Suprapubic skin (tissue), 4 donors: ENCODE results near the gene PIP5K1C. TPM values are rescaled to one million over a fixed set of nuclear protein-coding genes. Genes with fewer than 3 reads are reported as not detected.

ENCODE experiments used
- DNase-seq, 2 donors: peaks; one replicate each; pipeline ENCODE4 v3.0.0-alpha.2; 2019; ENCODE audit warnings: low spot score in 2 of 2
- H3K27ac ChIP-seq: fragments of 200-600 bp; sonication (generic); one replicate; pipeline ENCODE4 v1.5.1; 2019
- H3K27me3 ChIP-seq: fragments of 200-600 bp; sonication (generic); one replicate; pipeline ENCODE4 v1.5.1; 2019
- H3K36me3 ChIP-seq: fragments of 200-600 bp; sonication (generic); one replicate; pipeline ENCODE4 v1.5.1; 2019
- H3K4me1 ChIP-seq: fragments of 200-600 bp; sonication (generic); one replicate; pipeline ENCODE4 v1.5.1; 2019
- H3K4me3 ChIP-seq: fragments of 200-600 bp; sonication (generic); one replicate; pipeline ENCODE4 v1.5.1; 2019; ENCODE audit warnings: mild to moderate bottlenecking
- H3K9me3 ChIP-seq: fragments of 200-600 bp; sonication (generic); one replicate; pipeline ENCODE4 v1.5.1; 2019
- CTCF ChIP-seq, 2 donors: fragments of 200-600 bp in 1 of 2; fragments of 450-650 bp in 1 of 2; sonication (generic) in 1 of 2; IDR thresholded peaks; one replicate each; pipeline ENCODE4 v1.5.1; 2016 to 2019; ENCODE audit warnings: antibody characterized with exemption in 2 of 2, mild to moderate bottlenecking in 1 of 2, moderate library complexity in 1 of 2
- EP300 ChIP-seq: sonication (generic); formaldehyde crosslinking; IDR thresholded peaks from one replicate; pipeline ENCODE4 v1.6.1; 2017; ENCODE audit warnings: antibody characterized with exemption
- POLR2A ChIP-seq, 2 donors: fragments of 450-650 bp; IDR thresholded peaks; one replicate each; pipeline ENCODE4 v1.6.1; 2017; ENCODE audit warnings: antibody characterized with exemption in 2 of 2, mild to moderate bottlenecking in 2 of 2, moderate library complexity in 2 of 2
- POLR2AphosphoS5 ChIP-seq, 3 donors: sonication (generic); formaldehyde crosslinking; IDR thresholded peaks; one replicate each; pipeline ENCODE4 v1.6.1; 2017; ENCODE audit warnings: antibody characterized with exemption in 3 of 3
- WGBS: methylation state at CpG from one replicate; pipeline ENCODE4 v1.1.5; 2018; 5-methylcytosine and 5-hydroxymethylcytosine counted together
- total RNA-seq, 4 donors: library from RNA; depleted of rRNA; stranded (reverse); fragments of >200 nt; gene quantifications; one replicate each; pipeline ENCODE4 v1.1.0, GENCODE V29; 2016

The PIP5K1C gene
- total RNA-seq, 4 donors from 2014 or later = 16.5 to 25.7 (median 20.8) TPM

GRCh38 chr19:3627351-3627723 lies 72.9 kb downstream of the PIP5K1C start:
- H3K9me3 ChIP-seq = no peaks in the 10 kb centered on the region
- H3K36me3 ChIP-seq = peaks cover 29% of the 10 kb centered on the region
- H3K4me3 ChIP-seq = no peak overlapping the region
- DNase-seq = no peak
- no peaks in the 10 kb centered on the region for H3K27me3 ChIP-seq
- no peak for TF ChIP-seq CTCF (IDR thresholded peaks at IDR 0.05)
- TF ChIP-seq POLR2AphosphoS5 (IDR thresholded peaks at IDR 0.05) = no peak
- TF ChIP-seq EP300 = no peak
- no peak for TF ChIP-seq POLR2A (IDR thresholded peaks at IDR 0.05)
- peak overlapping the region; percentile 95 for H3K27ac ChIP-seq
- H3K4me1 ChIP-seq = peaks cover 28% of the 10 kb centered on the region
- WGBS = 67% methylated on average over 7 of the region's 7 CpGs

GRCh38 chr19:3626473-3627350 lies 73.6 kb downstream of the PIP5K1C start, which contains the start of gene CACTIN:
TSS of gene CACTIN (minus strand) at chr19:3626790. CDS start at chr19:3626762, 28 bp downstream.
- H3K27ac ChIP-seq = peak within 1 kb of the TSS; percentile 95
- 1% methylated on average over 23 of the region's 80 CpGs for WGBS
- H3K36me3 ChIP-seq = peaks cover 25% of the 10 kb centered on the region
- H3K4me1 ChIP-seq = peaks cover 28% of the 10 kb centered on the region
- peak within 1 kb of the TSS; percentile 96 for H3K4me3 ChIP-seq
- no peaks in the 10 kb centered on the region for H3K27me3 ChIP-seq
- peak; percentile 99 for DNase-seq
- no peaks in the 10 kb centered on the region for H3K9me3 ChIP-seq
- TF ChIP-seq POLR2A (IDR thresholded peaks at IDR 0.05) = peak in 1 of 2 donors; percentile 60
- peak in 2 of 3 donors; percentile 93 to 96 for TF ChIP-seq POLR2AphosphoS5 (IDR thresholded peaks at IDR 0.05)
- no peak for TF ChIP-seq CTCF (IDR thresholded peaks at IDR 0.05)

- H3K27me3 ChIP-seq = no peaks in the 10 kb centered on the region
- 3% methylated on average over 21 of the region's 21 CpGs for WGBS
Measured at GRCh38 chr19:3625996-3626472, 74.2 kb downstream of the PIP5K1C start.

DNA sequence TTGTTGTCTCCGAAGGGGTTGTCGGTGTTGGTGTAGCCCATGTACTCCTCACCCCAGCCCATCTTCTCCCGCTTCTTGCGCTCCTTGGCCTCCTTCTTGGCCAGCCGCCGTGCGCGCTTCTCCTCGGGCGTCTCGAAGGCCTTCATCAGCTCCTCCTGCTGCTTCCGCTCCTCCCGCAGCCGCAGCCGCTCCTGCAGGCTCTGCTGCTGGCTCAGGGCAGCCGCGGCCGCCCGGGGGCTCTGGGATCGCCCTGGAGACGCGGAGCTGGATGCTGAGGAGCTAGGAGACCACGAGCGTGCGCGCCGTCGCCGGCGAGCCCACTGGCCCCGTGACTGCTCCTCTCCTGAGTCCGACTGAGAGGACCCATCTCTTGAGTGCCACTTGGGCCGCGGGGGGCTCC lies 76.6 kb downstream of the PIP5K1C start:
- Histone ChIP-seq H3K9me3 (no peaks in the 10 kb centered on the region), H3K4me1 (peaks cover 29% of the 10 kb centered on the region), H3K4me3 (no peak overlapping the region), H3K27me3 (no peaks in the 10 kb centered on the region), H3K36me3 (peaks cover 43% of the 10 kb centered on the region), H3K27ac (no peak overlapping the region)
- 90% methylated on average over 22 of the region's 34 CpGs for WGBS
- TF ChIP-seq CTCF (IDR thresholded peaks at IDR 0.05) = no peak
- TF ChIP-seq POLR2AphosphoS5 (IDR thresholded peaks at IDR 0.05) = no peak
- TF ChIP-seq POLR2A (IDR thresholded peaks at IDR 0.05) = no peak
- TF ChIP-seq EP300 = no peak
- DNase-seq = no peak

More at GRCh38 chr19:3625996-3626472, 74.2 kb downstream of the PIP5K1C start:
- H3K27ac ChIP-seq = peak overlapping the region; percentile 95
- peaks cover 28% of the 10 kb centered on the region for H3K4me1 ChIP-seq
- peak overlapping the region; percentile 96 for H3K4me3 ChIP-seq
- no peak for DNase-seq
- H3K9me3 ChIP-seq = no peaks in the 10 kb centered on the region
- TF ChIP-seq CTCF (IDR thresholded peaks at IDR 0.05) (no peak), EP300 (no peak), POLR2AphosphoS5 (IDR thresholded peaks at IDR 0.05) (no peak), POLR2A (IDR thresholded peaks at IDR 0.05) (no peak)
- H3K36me3 ChIP-seq = peaks cover 25% of the 10 kb centered on the region

DNA sequence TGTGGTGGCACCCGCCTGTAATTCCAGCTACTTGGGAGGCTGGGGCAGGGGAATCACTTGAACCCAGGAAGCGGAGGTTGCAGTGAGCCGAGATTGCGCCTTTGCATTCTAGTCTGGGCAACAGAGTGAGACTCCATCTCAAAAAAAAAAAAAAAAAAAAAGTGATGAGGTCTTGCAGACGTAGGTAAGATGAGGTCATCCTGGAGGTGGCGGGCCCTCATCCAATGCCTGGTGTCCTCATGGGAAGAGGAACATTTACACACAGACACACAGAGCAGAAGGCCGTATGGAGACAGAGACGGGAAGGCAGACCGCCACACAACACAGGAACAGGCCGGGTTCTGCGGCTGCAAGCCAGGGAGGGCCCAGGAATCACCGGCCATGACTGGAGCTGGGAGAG lies 78.0 kb downstream of the PIP5K1C start:
- DNase-seq = no peak
- H3K27ac ChIP-seq = no peak overlapping the region
- no peak overlapping the region for H3K4me3 ChIP-seq
- H3K9me3 ChIP-seq = no peaks in the 10 kb centered on the region
- TF ChIP-seq POLR2AphosphoS5 (IDR thresholded peaks at IDR 0.05) = no peak
- TF ChIP-seq CTCF (IDR thresholded peaks at IDR 0.05) = no peak
- no peak for TF ChIP-seq POLR2A (IDR thresholded peaks at IDR 0.05)
- H3K36me3 ChIP-seq = peaks cover 48% of the 10 kb centered on the region
- peaks cover 34% of the 10 kb centered on the region for H3K4me1 ChIP-seq
- H3K27me3 ChIP-seq = no peaks in the 10 kb centered on the region
- 84% methylated on average over 12 of the region's 12 CpGs for WGBS
